Suprapubic skin (tissue), 4 donors: ENCODE results near the gene FLYWCH1.

Experiments used
- EP300 ChIP-seq: sonication (generic); formaldehyde crosslinking; IDR thresholded peaks from one replicate; pipeline ENCODE4 v1.6.1; 2017; ENCODE audit warnings: antibody characterized with exemption
- POLR2A ChIP-seq, 2 donors: fragments of 450-650 bp; IDR thresholded peaks; one replicate each; pipeline ENCODE4 v1.6.1; 2017; ENCODE audit warnings: antibody characterized with exemption in 2 of 2, mild to moderate bottlenecking in 2 of 2, moderate library complexity in 2 of 2
- POLR2AphosphoS5 ChIP-seq, 3 donors: sonication (generic); formaldehyde crosslinking; IDR thresholded peaks; one replicate each; pipeline ENCODE4 v1.6.1; 2017; ENCODE audit warnings: antibody characterized with exemption in 3 of 3
- TF ChIP-seq, protein P1 (sequence below), 2 donors: fragments of 200-600 bp in 1 of 2; fragments of 450-650 bp in 1 of 2; sonication (generic) in 1 of 2; IDR thresholded peaks; one replicate each; pipeline ENCODE4 v1.5.1; 2016 to 2019; ENCODE audit warnings: antibody characterized with exemption in 2 of 2, mild to moderate bottlenecking in 1 of 2, moderate library complexity in 1 of 2

DNA sequence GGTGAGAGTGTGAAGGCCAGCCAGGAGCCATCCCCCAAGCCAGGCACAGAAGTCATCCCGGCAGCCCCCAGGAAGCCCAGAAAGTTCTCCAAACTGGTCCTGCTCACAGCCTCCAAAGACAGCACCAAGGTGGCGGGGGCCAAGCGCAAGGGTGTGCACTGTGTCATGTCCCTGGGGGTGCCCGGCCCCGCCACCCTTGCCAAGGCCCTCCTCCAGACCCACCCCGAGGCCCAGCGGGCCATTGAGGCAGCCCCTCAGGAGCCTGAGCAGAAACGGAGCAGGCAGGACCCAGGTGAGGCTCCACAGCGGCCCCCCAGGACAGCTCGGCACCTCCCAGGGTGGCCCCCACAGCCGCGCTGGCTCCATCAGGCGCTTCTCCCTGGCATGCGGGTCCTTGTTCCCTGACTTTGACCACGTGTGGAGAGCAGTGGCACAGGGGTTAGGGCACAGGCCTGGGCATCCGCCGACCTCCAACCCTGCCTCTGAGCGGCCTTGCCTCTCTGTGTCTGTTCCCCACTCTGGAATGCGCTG is 15.2 kb upstream of the FLYWCH1 start:
- TF ChIP-seq, protein P1, sequence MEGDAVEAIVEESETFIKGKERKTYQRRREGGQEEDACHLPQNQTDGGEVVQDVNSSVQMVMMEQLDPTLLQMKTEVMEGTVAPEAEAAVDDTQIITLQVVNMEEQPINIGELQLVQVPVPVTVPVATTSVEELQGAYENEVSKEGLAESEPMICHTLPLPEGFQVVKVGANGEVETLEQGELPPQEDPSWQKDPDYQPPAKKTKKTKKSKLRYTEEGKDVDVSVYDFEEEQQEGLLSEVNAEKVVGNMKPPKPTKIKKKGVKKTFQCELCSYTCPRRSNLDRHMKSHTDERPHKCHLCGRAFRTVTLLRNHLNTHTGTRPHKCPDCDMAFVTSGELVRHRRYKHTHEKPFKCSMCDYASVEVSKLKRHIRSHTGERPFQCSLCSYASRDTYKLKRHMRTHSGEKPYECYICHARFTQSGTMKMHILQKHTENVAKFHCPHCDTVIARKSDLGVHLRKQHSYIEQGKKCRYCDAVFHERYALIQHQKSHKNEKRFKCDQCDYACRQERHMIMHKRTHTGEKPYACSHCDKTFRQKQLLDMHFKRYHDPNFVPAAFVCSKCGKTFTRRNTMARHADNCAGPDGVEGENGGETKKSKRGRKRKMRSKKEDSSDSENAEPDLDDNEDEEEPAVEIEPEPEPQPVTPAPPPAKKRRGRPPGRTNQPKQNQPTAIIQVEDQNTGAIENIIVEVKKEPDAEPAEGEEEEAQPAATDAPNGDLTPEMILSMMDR (IDR thresholded peaks at IDR 0.05): no peak
- TF ChIP-seq POLR2AphosphoS5 (IDR thresholded peaks at IDR 0.05) (no peak), EP300 (no peak), POLR2A (IDR thresholded peaks at IDR 0.05) (no peak)
